Medulla oblongata (tissue), 1 donor: Measurements from ENCODE around the gene LTA.

Experiments
- DNase-seq: peaks from one replicate; pipeline ENCODE4 v3.0.0-alpha.2; 2015; ENCODE audit errors: extremely low spot score

Gene LTA

GRCh38 chr6:31569861-31570536 lies 2.1 kb upstream of the LTA start:
- DNase-seq = no peak

- no peak for DNase-seq
These were observed 1.4 kb downstream of the LTA start for GRCh38 chr6:31573239-31574105.

GRCh38 chr6:31574106-31575061 lies 2.3 kb downstream of the LTA start:
- no peak for DNase-seq

DNA sequence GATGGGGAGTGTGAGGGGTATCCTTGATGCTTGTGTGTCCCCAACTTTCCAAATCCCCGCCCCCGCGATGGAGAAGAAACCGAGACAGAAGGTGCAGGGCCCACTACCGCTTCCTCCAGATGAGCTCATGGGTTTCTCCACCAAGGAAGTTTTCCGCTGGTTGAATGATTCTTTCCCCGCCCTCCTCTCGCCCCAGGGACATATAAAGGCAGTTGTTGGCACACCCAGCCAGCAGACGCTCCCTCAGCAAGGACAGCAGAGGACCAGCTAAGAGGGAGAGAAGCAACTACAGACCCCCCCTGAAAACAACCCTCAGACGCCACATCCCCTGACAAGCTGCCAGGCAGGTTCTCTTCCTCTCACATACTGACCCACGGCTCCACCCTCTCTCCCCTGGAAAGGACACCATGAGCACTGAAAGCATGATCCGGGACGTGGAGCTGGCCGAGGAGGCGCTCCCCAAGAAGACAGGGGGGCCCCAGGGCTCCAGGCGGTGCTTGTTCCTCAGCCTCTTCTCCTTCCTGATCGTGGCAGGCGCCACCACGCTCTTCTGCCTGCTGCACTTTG lies 3.3 kb downstream of the LTA start, which contains the start of gene TNF:
TSS of gene TNF (plus strand) at position 231 of the 567 bp plus-strand sequence. CDS start at position 408, 177 bp downstream.
- peak; percentile 64 for DNase-seq

DNA sequence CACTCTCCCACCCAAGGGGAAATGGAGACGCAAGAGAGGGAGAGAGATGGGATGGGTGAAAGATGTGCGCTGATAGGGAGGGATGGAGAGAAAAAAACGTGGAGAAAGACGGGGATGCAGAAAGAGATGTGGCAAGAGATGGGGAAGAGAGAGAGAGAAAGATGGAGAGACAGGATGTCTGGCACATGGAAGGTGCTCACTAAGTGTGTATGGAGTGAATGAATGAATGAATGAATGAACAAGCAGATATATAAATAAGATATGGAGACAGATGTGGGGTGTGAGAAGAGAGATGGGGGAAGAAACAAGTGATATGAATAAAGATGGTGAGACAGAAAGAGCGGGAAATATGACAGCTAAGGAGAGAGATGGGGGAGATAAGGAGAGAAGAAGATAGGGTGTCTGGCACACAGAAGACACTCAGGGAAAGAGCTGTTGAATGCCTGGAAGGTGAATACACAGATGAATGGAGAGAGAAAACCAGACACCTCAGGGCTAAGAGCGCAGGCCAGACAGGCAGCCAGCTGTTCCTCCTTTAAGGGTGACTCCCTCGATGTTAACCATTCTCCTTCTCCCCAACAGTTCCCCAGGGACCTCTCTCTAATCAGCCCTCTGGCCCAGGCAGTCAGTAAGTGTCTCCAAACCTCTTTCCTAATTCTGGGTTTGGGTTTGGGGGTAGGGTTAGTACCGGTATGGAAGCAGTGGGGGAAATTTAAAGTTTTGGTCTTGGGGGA lies 4.0 kb downstream of the LTA start:
- DNase-seq = no peak

DNA sequence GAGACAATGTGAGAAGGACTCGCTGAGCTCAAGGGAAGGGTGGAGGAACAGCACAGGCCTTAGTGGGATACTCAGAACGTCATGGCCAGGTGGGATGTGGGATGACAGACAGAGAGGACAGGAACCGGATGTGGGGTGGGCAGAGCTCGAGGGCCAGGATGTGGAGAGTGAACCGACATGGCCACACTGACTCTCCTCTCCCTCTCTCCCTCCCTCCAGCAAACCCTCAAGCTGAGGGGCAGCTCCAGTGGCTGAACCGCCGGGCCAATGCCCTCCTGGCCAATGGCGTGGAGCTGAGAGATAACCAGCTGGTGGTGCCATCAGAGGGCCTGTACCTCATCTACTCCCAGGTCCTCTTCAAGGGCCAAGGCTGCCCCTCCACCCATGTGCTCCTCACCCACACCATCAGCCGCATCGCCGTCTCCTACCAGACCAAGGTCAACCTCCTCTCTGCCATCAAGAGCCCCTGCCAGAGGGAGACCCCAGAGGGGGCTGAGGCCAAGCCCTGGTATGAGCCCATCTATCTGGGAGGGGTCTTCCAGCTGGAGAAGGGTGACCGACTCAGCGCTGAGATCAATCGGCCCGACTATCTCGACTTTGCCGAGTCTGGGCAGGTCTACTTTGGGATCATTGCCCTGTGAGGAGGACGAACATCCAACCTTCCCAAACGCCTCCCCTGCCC lies 4.9 kb downstream of the LTA start:
- DNase-seq = no peak

DNA sequence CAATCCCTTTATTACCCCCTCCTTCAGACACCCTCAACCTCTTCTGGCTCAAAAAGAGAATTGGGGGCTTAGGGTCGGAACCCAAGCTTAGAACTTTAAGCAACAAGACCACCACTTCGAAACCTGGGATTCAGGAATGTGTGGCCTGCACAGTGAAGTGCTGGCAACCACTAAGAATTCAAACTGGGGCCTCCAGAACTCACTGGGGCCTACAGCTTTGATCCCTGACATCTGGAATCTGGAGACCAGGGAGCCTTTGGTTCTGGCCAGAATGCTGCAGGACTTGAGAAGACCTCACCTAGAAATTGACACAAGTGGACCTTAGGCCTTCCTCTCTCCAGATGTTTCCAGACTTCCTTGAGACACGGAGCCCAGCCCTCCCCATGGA lies 5.5 kb downstream of the LTA start:
- DNase-seq = no peak

DNA sequence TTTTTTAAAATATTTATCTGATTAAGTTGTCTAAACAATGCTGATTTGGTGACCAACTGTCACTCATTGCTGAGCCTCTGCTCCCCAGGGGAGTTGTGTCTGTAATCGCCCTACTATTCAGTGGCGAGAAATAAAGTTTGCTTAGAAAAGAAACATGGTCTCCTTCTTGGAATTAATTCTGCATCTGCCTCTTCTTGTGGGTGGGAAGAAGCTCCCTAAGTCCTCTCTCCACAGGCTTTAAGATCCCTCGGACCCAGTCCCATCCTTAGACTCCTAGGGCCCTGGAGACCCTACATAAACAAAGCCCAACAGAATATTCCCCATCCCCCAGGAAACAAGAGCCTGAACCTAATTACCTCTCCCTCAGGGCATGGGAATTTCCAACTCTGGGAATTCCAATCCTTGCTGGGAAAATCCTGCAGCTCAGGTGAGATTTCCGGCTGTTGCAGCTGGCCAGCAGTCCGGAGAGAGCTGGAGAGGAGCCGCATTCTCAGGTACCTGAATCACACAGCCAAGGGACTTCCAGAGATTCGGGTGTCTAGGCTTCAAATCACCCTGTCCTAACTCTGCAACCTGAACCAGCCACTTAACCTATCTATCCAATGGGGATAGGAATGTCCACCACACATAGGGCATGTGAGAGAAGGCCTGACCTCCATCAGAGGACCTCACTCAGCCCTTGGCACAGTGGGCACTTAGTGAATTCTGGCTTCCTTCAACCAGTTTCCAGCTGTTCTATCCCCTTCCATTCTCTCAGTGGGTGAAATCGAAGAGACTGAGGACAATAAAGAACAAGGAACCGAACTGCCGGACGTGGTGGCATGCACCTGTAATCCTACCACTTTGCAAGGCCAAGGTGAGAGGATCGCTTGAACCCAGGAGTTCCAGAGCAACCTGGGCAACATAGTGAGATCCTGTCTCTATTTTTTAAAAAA lies 6.4 kb downstream of the LTA start:
- DNase-seq = no peak

- DNase-seq = no peak
These were observed 7.0 kb downstream of the LTA start for GRCh38 chr6:31579119-31579505.

DNA sequence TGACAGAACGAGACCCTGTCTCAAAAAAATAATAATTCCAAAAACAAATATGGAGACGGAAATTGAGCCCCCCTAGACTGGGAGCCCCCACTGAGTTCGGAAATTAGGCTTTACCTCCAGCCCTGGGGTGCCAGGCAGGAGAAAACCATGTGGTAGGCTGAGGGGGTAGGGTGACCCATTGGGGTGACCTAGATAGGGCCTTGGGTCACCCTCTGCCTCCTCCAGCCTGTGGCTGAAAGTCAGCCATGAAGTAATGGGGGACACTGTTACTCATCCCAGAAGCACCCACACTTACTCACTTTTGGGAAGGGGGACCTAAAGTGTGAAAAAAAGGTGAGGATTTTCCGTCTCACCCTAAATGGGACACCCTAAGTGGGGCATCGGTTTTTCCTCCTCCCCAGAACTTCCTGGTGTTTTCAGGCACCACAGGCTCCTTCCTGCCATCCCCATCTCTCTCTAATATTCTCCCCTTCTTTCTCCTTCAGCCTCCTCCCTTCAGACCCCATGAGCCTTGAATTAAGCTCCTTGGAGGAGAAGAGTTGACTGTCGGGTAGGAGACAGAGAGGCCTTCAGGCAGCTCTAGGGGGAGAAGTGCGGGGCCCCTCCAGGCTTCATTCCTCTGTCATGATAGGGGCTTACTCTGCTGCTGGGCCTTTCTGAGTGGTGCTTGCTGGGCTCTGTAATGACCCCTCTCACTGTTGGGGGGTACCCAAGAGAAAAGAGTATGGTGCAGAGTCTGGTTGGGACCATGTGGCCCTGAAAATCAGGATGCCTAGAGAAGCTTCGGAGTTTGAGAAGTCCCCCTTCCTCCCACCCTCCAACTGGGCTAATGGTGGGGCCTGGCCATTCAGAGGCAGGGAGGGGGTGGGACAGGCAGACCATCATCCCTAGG lies 7.7 kb downstream of the LTA start:
- no peak for DNase-seq

GRCh38 chr6:31580438-31580740 lies 8.3 kb downstream of the LTA start:
- DNase-seq = no peak

- DNase-seq = peak; percentile 84
These were observed 8.8 kb downstream of the LTA start for GRCh38 chr6:31580807-31581433.

GRCh38 chr6:31581434-31582229 lies 9.5 kb downstream of the LTA start:
- no peak for DNase-seq

DNA sequence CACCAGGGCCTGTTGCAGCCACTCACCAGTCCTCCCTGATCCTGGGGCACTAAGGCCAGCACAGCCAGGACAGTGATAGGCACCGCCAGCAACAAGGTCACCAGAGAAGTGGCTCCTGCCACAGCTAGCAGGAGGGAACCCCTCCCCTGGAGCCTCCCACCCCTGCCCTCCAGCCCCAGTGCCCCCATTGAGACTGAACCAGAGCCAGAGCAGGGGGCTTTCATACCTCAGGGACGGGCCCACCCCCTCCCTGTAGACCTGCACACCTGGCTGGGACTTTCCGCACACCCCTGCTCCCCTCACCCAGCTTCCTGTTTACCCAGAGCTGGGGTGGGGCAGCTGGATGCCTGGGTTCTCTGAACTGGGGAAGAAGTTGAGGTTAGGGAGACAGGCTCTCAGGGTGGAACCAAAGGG lies 10.1 kb downstream of the LTA start, which contains the start of gene LTB:
TSS of gene LTB (minus strand) at position 195 of the 414 bp plus-strand sequence. CDS start at position 188, 7 bp downstream.
- no peak for DNase-seq

GRCh38 chr6:31585491-31585890 lies 13.4 kb downstream of the LTA start:
- DNase-seq = no peak

DNA sequence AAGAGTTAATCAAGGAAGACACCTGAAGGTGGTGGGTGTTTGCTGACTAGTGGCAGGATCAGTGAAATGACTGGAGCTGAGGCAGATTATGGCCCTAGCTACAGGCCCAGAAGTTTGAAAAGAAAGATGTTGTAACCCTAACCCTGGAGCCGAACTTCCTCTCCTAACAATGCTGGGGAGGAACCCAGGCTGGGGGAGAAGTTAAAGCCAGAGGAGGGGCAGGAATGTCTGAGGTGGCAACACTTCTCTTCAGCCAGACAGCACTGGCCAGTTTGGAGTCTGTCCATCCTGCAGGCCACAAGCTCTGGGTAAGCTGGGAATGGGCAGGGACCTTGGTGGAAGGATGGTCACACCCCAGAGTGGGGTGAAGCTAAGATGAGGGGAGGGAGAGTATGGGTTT lies 13.9 kb downstream of the LTA start, which contains the start of gene LST1:
TSS of gene LST1 (plus strand) at position 270 of the 400 bp plus-strand sequence. CDS start 1,023 bp downstream, outside the sequence.
- peak; percentile 77 for DNase-seq
